B cell (primary cell): ENCODE results near the gene CACNA2D1. TPM values are rescaled to one million over a fixed set of nuclear protein-coding genes. Genes with fewer than 3 reads are reported as not detected.

Source experiments
- ATAC-seq: fragments of 200-7000 bp; cut with Tn5 transposase; one replicate; pipeline ENCODE4 v1.10.0; 2021; ENCODE audit warnings: low read depth, mild to moderate bottlenecking, moderate number of reproducible peaks, moderate library complexity
- CTCF ChIA-PET: fragments of 350-600 bp; sonication (Branson Sonifier 250); formaldehyde crosslinking; loops from one replicate; lab custom pipeline; 2021; ENCODE audit warnings: antibody characterized with exemption, inconsistent platforms; lab: Charles Lee
- POLR2A ChIA-PET: fragments of 350-600 bp; sonication (Branson Sonifier 250); formaldehyde crosslinking; loops from one replicate; lab custom pipeline; 2021; ENCODE audit warnings: antibody characterized with exemption; lab: Charles Lee
- DNase-seq: peaks from one replicate; pipeline ENCODE4 v3.0.0; 2013
- H2AFZ ChIP-seq: 2 replicates; pipeline ENCODE4 v1.6.1; 2012; ENCODE audit warnings: mild to moderate bottlenecking, low read depth, low read length; ENCODE audit not compliant: insufficient read depth, poor library complexity, severe bottlenecking
- H3K27ac ChIP-seq, 2 donors: 1 replicate in 1 of 2; 2 replicates in 1 of 2; pipeline ENCODE4 v1.5.1; 2012 to 2013; ENCODE audit warnings: low read length in 2 of 2, mild to moderate bottlenecking in 2 of 2, moderate library complexity in 1 of 2
- H3K27me3 ChIP-seq, 4 experiments: fragments of 200-600 bp in 1 of 4; sonication (generic) in 1 of 4; replicated peaks in 1 of 4; 1 replicate in 2 of 4; 2 replicates in 2 of 4; pipeline versions ENCODE4 v1.6.1 to v1.7.0; 2013 to 2016; ENCODE audit warnings: low read length in 3 of 4, mild to moderate bottlenecking in 2 of 4, mixed read lengths in 1 of 4, moderate library complexity in 1 of 4; ENCODE audit not compliant: insufficient read depth in 4 of 4, control insufficient read depth in 3 of 4; ENCODE audit errors: control extremely low read depth in 1 of 4
- H3K36me3 ChIP-seq, 2 experiments: replicated peaks in 1 of 2; 1 replicate in 1 of 2; 2 replicates in 1 of 2; pipeline versions ENCODE4 v1.6.1 to v1.7.1; 2013; ENCODE audit warnings: low read length in 1 of 2; ENCODE audit not compliant: insufficient read depth in 2 of 2, control insufficient read depth in 1 of 2; ENCODE audit errors: control extremely low read depth in 1 of 2, extremely low read depth in 1 of 2
- H3K4me1 ChIP-seq, 2 donors: fragments of 200-600 bp in 1 of 2; sonication (generic) in 1 of 2; 1 replicate in 1 of 2; 2 replicates in 1 of 2; pipeline versions ENCODE4 v1.5.1 to v1.6.1; 2013 to 2017; ENCODE audit warnings: low read length in 2 of 2; ENCODE audit not compliant: control insufficient read depth in 2 of 2, insufficient read depth in 2 of 2
- H3K4me2 ChIP-seq: replicated peaks from 2 replicates; pipeline ENCODE3; 2012; ENCODE audit warnings: mild to moderate bottlenecking, low read depth, low read length; ENCODE audit not compliant: poor library complexity, severe bottlenecking
- H3K4me3 ChIP-seq, 5 experiments: fragments of 200-600 bp in 1 of 5; sonication (generic) in 1 of 5; 1 replicate in 3 of 5; 2 replicates in 2 of 5; pipeline versions ENCODE4 v1.5.1 to v1.7.0; 2011 to 2016; ENCODE audit warnings: low read length in 4 of 5, mild to moderate bottlenecking in 4 of 5, low read depth in 2 of 5, control low read depth in 1 of 5, moderate library complexity in 1 of 5; ENCODE audit not compliant: insufficient read depth in 1 of 5; ENCODE audit errors: control extremely low read depth in 1 of 5, extremely low read depth in 1 of 5
- H3K79me2 ChIP-seq: fragments of 200-600 bp; sonication (generic); one replicate; pipeline ENCODE4 v1.6.0; 2016; ENCODE audit warnings: low read length; ENCODE audit not compliant: control insufficient read depth, insufficient read depth
- H3K9ac ChIP-seq: fragments of 200-600 bp; sonication (generic); 2 replicates; pipeline ENCODE4 v1.6.1; 2017; ENCODE audit warnings: mild to moderate bottlenecking, low read length, moderate library complexity
- H3K9me3 ChIP-seq, 3 donors: one replicate each; pipeline versions ENCODE4 v1.6.1 to v1.7.1; 2013; ENCODE audit warnings: low read length in 2 of 3; ENCODE audit not compliant: control insufficient read depth in 2 of 3, insufficient read depth in 1 of 3; ENCODE audit errors: control extremely low read depth in 1 of 3
- H4K20me1 ChIP-seq: 2 replicates; pipeline ENCODE4 v1.6.0; 2012; ENCODE audit warnings: mild to moderate bottlenecking, low read length; ENCODE audit not compliant: insufficient read depth, control insufficient read depth, poor library complexity, severe bottlenecking
- H3K27ac Mint-ChIP-seq: one replicate; pipeline ENCODE4 v1.8.0; 2021; ENCODE audit warnings: mixed read lengths
- H3K27me3 Mint-ChIP-seq: one replicate; pipeline ENCODE4 v1.8.0; 2021; ENCODE audit warnings: mixed read lengths
- H3K4me1 Mint-ChIP-seq: one replicate; pipeline ENCODE4 v1.8.0; 2021; ENCODE audit warnings: mixed read lengths
- H3K4me3 Mint-ChIP-seq: one replicate; pipeline ENCODE4 v1.8.0; 2021; ENCODE audit warnings: mixed read lengths
- H3K9me3 Mint-ChIP-seq: one replicate; pipeline ENCODE4 v1.8.0; 2022; ENCODE audit warnings: mixed read lengths; ENCODE audit not compliant: insufficient read depth
- EZH2 ChIP-seq: IDR thresholded peaks from 2 replicates; pipeline ENCODE4 v1.6.1; 2012; ENCODE audit warnings: borderline replicate concordance, low read depth, mild to moderate bottlenecking, moderate library complexity, low read length; ENCODE audit not compliant: insufficient read depth, poor library complexity, severe bottlenecking
- WGBS: methylation state at CpG from one replicate; pipeline ENCODE4 v1.1.5; 2013; ENCODE audit warnings: missing lambda C conversion rate; ENCODE audit not compliant: insufficient coverage; 5-methylcytosine and 5-hydroxymethylcytosine counted together
- intact Hi-C: fragments of 100-400 bp; cut with micrococcal nuclease; formaldehyde crosslinking; loops from one replicate; pipeline ENCODE4 v1.10.0; 2022
- polyA plus RNA-seq: library from polyadenylated mRNA; depleted of rRNA; stranded (reverse); fragments of >200 nt; gene quantifications from 2 replicates; pipeline ENCODE4 v1.2.3, GENCODE V29; 2012
- total RNA-seq, 2 donors: library from RNA; stranded (reverse); fragments of 120-200 nt in 1 of 2; gene quantifications; 1 replicate in 1 of 2; 2 replicates in 1 of 2; pipeline versions ENCODE4 v1.2.3 to v1.2.4, GENCODE V29; 2013 to 2022
- TF ChIP-seq, protein P1 (sequence below): fragments of 200-600 bp; IDR thresholded peaks from one replicate; pipeline ENCODE4 v1.8.0; 2022; ENCODE audit warnings: antibody characterized with exemption, mild to moderate bottlenecking

Gene CACNA2D1
- total and polyA plus RNA-seq, 2 donors (not counting 1 experiment from before 2014, with no cell fraction given), result not detected

GRCh38 chr7:82330706-82331215 lies 112.8 kb downstream of the CACNA2D1 start:
- Mint-ChIP-seq H3K27ac (no peak overlapping the region), H3K4me1 (no peaks in the 10 kb centered on the region), H3K9me3 (no peaks in the 10 kb centered on the region), H3K27me3 (no peaks in the 10 kb centered on the region), H3K4me3 (no peak overlapping the region)
- Histone ChIP-seq H3K4me3 (no peak overlapping the region), H3K79me2 (no peaks in the 10 kb centered on the region), H3K9ac (no peak overlapping the region), H3K27ac (no peak overlapping the region), H3K27me3 (no peaks in the 10 kb centered on the region), H2AFZ (no peak overlapping the region), H3K4me1 (no peaks in the 10 kb centered on the region), H3K9me3 (no peaks in the 10 kb centered on the region), H3K36me3 (no peaks in the 10 kb centered on the region), H3K4me2 (no peak overlapping the region), H4K20me1 (no peaks in the 10 kb centered on the region)
- DNase-seq (no peak), ATAC-seq (no peak)
- ChIA-PET POLR2A (no interaction called here), CTCF (no interaction called here)
- TF ChIP-seq EZH2, result no peak
- TF ChIP-seq, protein P1, sequence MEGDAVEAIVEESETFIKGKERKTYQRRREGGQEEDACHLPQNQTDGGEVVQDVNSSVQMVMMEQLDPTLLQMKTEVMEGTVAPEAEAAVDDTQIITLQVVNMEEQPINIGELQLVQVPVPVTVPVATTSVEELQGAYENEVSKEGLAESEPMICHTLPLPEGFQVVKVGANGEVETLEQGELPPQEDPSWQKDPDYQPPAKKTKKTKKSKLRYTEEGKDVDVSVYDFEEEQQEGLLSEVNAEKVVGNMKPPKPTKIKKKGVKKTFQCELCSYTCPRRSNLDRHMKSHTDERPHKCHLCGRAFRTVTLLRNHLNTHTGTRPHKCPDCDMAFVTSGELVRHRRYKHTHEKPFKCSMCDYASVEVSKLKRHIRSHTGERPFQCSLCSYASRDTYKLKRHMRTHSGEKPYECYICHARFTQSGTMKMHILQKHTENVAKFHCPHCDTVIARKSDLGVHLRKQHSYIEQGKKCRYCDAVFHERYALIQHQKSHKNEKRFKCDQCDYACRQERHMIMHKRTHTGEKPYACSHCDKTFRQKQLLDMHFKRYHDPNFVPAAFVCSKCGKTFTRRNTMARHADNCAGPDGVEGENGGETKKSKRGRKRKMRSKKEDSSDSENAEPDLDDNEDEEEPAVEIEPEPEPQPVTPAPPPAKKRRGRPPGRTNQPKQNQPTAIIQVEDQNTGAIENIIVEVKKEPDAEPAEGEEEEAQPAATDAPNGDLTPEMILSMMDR, result no peak
- no CpG with 5 or more reads among the region's 2 CpGs for WGBS
- intact Hi-C loops, result no loop called here

- Histone ChIP-seq H3K27ac (no peak overlapping the region), H3K9me3 (peaks cover 0 to 2% (median 0%) of the 10 kb centered on the region in 3 donors), H3K79me2 (no peaks in the 10 kb centered on the region), H3K9ac (no peak overlapping the region), H4K20me1 (no peaks in the 10 kb centered on the region), H3K36me3 (no peaks in the 10 kb centered on the region), H3K4me2 (no peak overlapping the region), H2AFZ (no peak overlapping the region), H3K27me3 (no peaks in the 10 kb centered on the region), H3K4me3 (no peak overlapping the region), H3K4me1 (no peaks in the 10 kb centered on the region)
- DNase-seq (no peak), ATAC-seq (no peak)
- WGBS, result 71% methylated on average over 2 of the region's 3 CpGs
- no peaks in the 10 kb centered on the region for H3K4me1 Mint-ChIP-seq
- intact Hi-C loops, result no loop called here
- ChIA-PET CTCF (no interaction called here), POLR2A (no interaction called here)
- no peak overlapping the region for H3K27ac Mint-ChIP-seq
- TF ChIP-seq, protein P1, result no peak
- no peak for TF ChIP-seq EZH2
- H3K9me3 Mint-ChIP-seq, result peaks cover 2% of the 10 kb centered on the region
- H3K4me3 Mint-ChIP-seq, result no peak overlapping the region
- H3K27me3 Mint-ChIP-seq, result no peaks in the 10 kb centered on the region
These were observed 115.7 kb downstream of the CACNA2D1 start for GRCh38 chr7:82327898-82328297.
